Kasumi-1 (cell line): ENCODE measurements around the gene EXOC3L1.

Experiments used
- DNase-seq, 2 experiments: peaks; one replicate each; lab custom pipeline; 2025; lab: John Stamatoyannopoulos, UW

EXOC3L1 gene

DNA sequence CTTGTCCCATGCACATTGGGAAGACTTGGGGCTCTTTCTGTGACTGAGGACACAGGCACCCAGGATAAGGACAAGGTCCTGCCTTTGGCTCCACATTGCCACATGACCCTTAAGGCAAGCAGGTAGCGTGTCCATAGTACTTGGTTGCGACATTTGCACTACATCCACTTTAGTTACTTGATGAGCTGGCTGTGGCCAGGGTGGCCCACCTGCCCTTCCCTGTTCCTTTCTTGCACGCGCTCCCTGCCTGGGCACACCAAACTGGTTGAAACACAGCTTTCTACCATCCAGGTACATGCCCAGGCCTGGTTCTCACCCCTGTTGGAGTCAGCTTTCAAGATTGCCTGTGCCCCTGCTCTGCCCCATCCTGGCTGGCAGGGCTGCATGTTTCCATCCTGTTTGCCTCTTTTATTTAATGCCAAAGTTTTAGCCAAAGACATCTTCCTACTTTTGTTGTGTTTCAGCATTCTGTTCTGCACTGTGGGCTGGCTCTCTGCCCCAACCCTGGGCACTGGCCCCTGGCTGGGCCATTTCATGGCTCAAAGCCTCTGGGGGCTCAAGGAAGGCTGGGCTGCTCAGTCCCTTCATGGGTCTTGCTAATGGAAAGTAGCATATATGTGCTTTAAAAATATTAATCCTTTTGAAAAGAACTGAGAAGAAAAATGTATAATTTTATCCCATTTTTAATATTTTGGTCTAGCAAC is 42.3 kb downstream of the EXOC3L1 start:
- DNase-seq: no peak

GRCh38 chr16:67146523-67147357 is 43.2 kb downstream of the EXOC3L1 start:
- no peak for DNase-seq

GRCh38 chr16:67145746-67146145 is 44.2 kb downstream of the EXOC3L1 start:
- DNase-seq: no peak

DNA sequence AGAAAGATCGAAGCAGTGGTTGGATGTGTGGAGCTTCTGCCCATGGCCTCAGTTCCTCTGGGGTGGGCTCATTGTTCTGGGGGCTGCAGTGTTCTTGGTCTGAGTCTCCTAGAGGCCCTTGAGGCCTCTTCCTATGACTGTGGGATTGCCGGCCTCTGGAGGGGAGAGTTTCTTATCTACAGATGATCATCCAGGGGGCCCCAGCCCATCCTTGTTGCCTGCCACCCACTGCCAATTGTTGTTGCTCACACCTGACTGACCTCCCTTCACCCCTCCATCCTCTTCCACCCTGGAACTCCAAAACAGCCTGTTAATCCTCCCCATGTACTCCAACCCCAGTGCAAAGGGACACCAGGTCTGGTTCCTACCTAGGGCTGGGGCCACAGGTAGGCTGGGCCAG is 45.0 kb downstream of the EXOC3L1 start:
- no peak for DNase-seq

DNA sequence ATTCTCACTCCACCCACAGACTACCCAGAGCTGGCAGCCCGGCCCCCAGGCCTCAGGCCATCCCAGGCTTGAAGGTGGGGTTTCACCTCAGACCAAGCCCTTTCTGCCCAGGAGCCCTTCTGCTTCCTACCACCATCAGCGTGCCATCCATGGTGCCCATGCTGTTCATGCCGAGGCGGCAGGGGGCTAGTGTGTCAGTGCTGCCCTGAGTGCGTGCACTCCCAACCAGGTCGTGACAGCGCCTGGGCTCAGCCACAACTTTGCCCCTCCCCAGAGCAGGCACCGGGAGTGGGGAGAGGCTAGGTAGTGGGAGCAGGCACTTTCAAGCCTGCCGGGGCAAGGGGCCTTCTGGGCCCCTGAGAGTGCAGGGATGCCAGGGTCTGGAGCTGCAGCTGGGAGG is 47.6 kb downstream of the EXOC3L1 start:
- no peak for DNase-seq

DNA sequence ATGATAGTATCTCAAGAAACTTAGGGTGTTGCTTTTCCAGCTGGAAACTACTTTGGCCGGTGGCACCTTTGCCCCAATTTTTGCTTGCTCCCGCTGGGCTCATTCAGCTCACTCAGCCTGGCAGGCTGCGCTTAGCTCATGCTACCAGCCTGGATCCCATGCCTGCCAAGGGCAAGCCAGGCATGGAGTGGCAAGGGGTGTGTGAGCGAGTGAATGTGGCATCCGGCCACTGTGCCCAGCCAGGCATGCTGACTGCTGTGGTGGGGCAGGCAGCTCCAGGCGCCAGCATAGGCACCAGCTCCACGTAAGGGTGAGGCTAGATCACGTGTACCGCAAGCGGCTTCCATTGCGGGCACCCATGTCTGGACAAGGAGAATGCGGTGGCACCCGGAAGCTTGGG is 48.5 kb downstream of the EXOC3L1 start:
- DNase-seq: no peak

DNA sequence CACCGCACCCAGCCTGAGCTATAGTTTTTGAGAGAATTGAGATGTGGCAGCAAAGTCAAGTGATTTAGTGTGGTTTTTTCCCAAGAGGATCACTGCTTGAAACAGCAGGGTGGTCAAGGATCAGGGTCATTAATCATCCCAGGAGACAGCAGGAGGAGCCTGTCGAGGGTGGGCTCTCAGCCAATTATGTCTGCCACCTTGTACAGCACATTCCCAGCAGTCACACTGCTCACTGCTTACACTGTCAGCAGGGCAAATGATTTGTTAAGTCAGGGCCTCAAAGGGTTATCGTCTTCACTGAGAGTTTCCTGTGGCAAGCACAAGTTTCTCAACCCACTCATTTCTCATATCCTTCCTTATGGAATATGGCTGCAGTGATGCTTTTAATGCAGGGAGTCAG is 52.3 kb downstream of the EXOC3L1 start:
- DNase-seq: no peak
